Measurements from ENCODE around the gene ZNF284. TPM values are rescaled to one million over a fixed set of nuclear protein-coding genes. Genes with fewer than 3 reads are reported as not detected.

Gene ZNF284
- total RNA-seq, 3 donors from 2014 or later (not counting 1 experiment from before 2014, with no cell fraction given), result 3.2 to 4.6 (median 3.8) TPM

GRCh38 chr19:44093931-44094765, 22.2 kb downstream of the ZNF284 start, which contains the start of gene ZNF224:
TSS of gene ZNF224 (plus strand) at chr19:44094361. CDS start at chr19:44097874, 3,513 bp downstream.
- Histone ChIP-seq H3K27me3 (ENCODE audit: control insufficient read depth, insufficient read depth, low read length) (no peaks in the 10 kb centered on the region), H3K27ac (ENCODE audit: low read length) (peak within 1 kb of the TSS; percentile 74), H3K4me1 (ENCODE audit: control insufficient read depth, insufficient read depth, low read length) (peaks cover 14% of the 10 kb centered on the region), H3K4me3 (ENCODE audit: low read length) (peak within 1 kb of the TSS; percentile 98), H3K9me3 (ENCODE audit: control insufficient read depth, insufficient read depth, low read length) (no peaks in the 10 kb centered on the region), H3K36me3 (ENCODE audit: control insufficient read depth, insufficient read depth, low read length) (peaks cover 14% of the 10 kb centered on the region)
- WGBS (ENCODE audit: insufficient coverage), result under 1% methylated on average over 49 of the region's 50 CpGs
- intact Hi-C loops (cut with micrococcal nuclease), result loop anchor here (1.0 to 2.0 kb wide), 4 partner anchors 22 to 159 kb away; partner anchors contain the start of genes ZNF222, ZNF230, ZNF284 and ZNF45
- Mint-ChIP-seq H3K4me3 (peak within 1 kb of the TSS; percentile 98), H3K27ac (peak within 1 kb of the TSS; percentile 91 to 93), H3K9me3 (no peaks in the 10 kb centered on the region), H3K4me1 (peaks cover 28 to 39% of the 10 kb centered on the region in 2 donors), H3K27me3 (ENCODE audit: low read depth in 2 of 2) (no peaks in the 10 kb centered on the region), H3K36me3 (peaks cover 17% of the 10 kb centered on the region)
- peak; percentile 89 to 92 (median 92) for ATAC-seq
- no peak for TF ChIP-seq CTCF (IDR thresholded peaks at IDR 0.05)
- DNase-seq, result peak; percentile 67 to 90

GRCh38 chr19:44107751-44108150, 35.8 kb downstream of the ZNF284 start:
- no peak for ATAC-seq
- H3K27me3 Mint-ChIP-seq (ENCODE audit: low read depth in 2 of 2), result no peaks in the 10 kb centered on the region
- Histone ChIP-seq H3K27me3 (ENCODE audit: control insufficient read depth, insufficient read depth, low read length) (no peaks in the 10 kb centered on the region), H3K27ac (ENCODE audit: low read length) (no peak overlapping the region), H3K9me3 (ENCODE audit: control insufficient read depth, insufficient read depth, low read length) (peaks cover 41% of the 10 kb centered on the region), H3K4me1 (ENCODE audit: control insufficient read depth, insufficient read depth, low read length) (peaks cover 6% of the 10 kb centered on the region), H3K36me3 (ENCODE audit: control insufficient read depth, insufficient read depth, low read length) (peaks cover 30% of the 10 kb centered on the region), H3K4me3 (ENCODE audit: low read length) (no peak overlapping the region)
- H3K9me3 Mint-ChIP-seq, result peaks cover 19 to 30% of the 10 kb centered on the region in 2 donors
- TF ChIP-seq CTCF (IDR thresholded peaks at IDR 0.05), result no peak
- H3K4me3 Mint-ChIP-seq, result no peak overlapping the region
- peaks cover 64% of the 10 kb centered on the region for H3K36me3 Mint-ChIP-seq
- no peak overlapping the region for H3K27ac Mint-ChIP-seq
- DNase-seq, result no peak
- H3K4me1 Mint-ChIP-seq, result peaks cover 7 to 8% of the 10 kb centered on the region in 2 donors
- intact Hi-C loops (cut with micrococcal nuclease), result no loop called here
- WGBS (ENCODE audit: insufficient coverage), result 98% methylated on average over 3 of the region's 3 CpGs

- H3K36me3 Mint-ChIP-seq, result peaks cover 47% of the 10 kb centered on the region
Measured at GRCh38 chr19:44109458-44109857, 37.5 kb downstream of the ZNF284 start.

More at GRCh38 chr19:44109458-44109857, 37.5 kb downstream of the ZNF284 start:
- peaks cover 19 to 30% of the 10 kb centered on the region in 2 donors for H3K9me3 Mint-ChIP-seq
- no peaks in the 10 kb centered on the region for H3K27me3 Mint-ChIP-seq (ENCODE audit: low read depth in 2 of 2)
- H3K4me3 Mint-ChIP-seq, result no peak overlapping the region
- Histone ChIP-seq H3K27me3 (ENCODE audit: control insufficient read depth, insufficient read depth, low read length) (no peaks in the 10 kb centered on the region), H3K4me1 (ENCODE audit: control insufficient read depth, insufficient read depth, low read length) (peaks cover 18% of the 10 kb centered on the region), H3K27ac (ENCODE audit: low read length) (no peak overlapping the region), H3K4me3 (ENCODE audit: low read length) (no peak overlapping the region), H3K36me3 (ENCODE audit: control insufficient read depth, insufficient read depth, low read length) (peaks cover 13% of the 10 kb centered on the region), H3K9me3 (ENCODE audit: control insufficient read depth, insufficient read depth, low read length) (peaks cover 41% of the 10 kb centered on the region)
- H3K27ac Mint-ChIP-seq, result no peak overlapping the region
- TF ChIP-seq CTCF (IDR thresholded peaks at IDR 0.05), result no peak
- DNase-seq, result no peak
- intact Hi-C loops (cut with micrococcal nuclease), result no loop called here
- ATAC-seq, result no peak
- peaks cover 23 to 24% of the 10 kb centered on the region in 2 donors for H3K4me1 Mint-ChIP-seq

Measured in natural killer cell (primary cell).